Fibroblast of mammary gland (primary cell): ENCODE data around the gene SLC15A3.

Experiments used
- DNase-seq: peaks from one replicate; pipeline ENCODE4 v3.0.0-alpha.2; 2010; ENCODE audit warnings: low read depth
- H3K4me3 ChIP-seq: 2 replicates; pipeline ENCODE4 v1.5.1; 2011; ENCODE audit warnings: low read depth, mild to moderate bottlenecking, low read length, moderate library complexity; ENCODE audit not compliant: control insufficient read depth
- CTCF ChIP-seq: conservative IDR thresholded peaks from 2 replicates; pipeline ENCODE4 v1.5.1; 2011; ENCODE audit warnings: low read depth, low read length, inconsistent platforms; ENCODE audit not compliant: control insufficient read depth, insufficient read depth

Gene SLC15A3

GRCh38 chr11:60942970-60943565, 8.9 kb downstream of the SLC15A3 start:
- no peak for TF ChIP-seq CTCF
- no peak overlapping the region for H3K4me3 ChIP-seq
- no peak for DNase-seq

DNA sequence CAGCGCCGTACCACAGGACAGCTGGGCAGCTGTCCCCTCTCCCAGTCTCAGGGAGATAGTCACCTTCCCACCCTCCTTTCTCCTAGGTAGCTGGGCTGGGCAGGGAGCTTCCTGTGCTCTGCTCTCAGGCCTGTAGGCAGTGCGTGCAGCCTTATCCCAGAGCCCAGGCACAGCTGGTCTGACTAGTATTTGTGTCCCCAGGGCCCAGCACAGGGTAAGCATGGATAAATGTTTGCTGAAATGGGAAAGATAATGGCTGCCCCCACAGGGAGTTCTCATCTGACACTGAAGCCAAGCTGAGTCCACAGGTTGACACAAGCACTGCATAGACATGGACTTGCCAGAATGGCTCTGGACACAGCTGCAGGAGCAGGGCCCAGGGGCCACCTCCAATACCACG, 9.8 kb downstream of the SLC15A3 start:
- no peak overlapping the region for H3K4me3 ChIP-seq
- DNase-seq: no peak
- TF ChIP-seq CTCF: no peak

DNA sequence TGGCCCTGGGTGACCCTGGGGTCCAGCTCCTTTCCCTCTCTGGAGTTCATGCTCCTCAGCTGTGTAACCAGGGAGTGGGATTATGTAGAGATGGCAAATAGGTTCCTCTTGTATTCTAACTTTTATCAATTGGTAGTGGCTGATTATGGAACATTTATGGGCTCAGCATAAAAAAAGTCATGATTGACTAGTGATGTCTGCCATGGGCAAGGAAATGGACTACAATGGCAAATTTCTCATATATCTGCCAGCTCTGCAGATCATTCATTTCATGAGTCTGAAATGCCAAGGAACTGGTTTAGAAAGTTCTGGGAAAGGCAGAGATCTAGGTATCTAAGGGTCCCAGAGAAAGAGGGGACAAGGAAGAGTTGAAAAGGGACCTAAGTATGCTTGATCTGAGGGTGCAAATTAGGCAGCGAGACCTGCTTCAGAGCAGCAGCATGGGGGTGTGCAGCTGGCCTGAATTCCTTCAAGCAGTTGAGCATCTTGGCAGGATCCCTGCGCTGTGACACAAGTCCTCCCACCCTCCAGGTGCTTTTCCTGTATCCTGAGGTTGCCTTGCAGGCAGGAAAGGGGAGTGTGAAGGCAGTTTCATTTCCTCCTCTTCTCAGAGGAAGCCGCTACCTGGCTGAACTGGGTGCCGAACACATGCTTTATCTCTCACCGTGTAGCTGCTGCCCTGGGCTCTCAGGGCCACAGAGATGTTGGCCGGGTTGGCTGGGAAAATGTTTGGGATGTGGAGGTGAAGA, 10.4 kb downstream of the SLC15A3 start:
- no peak for DNase-seq
- no peak for TF ChIP-seq CTCF
- no peak overlapping the region for H3K4me3 ChIP-seq

DNA sequence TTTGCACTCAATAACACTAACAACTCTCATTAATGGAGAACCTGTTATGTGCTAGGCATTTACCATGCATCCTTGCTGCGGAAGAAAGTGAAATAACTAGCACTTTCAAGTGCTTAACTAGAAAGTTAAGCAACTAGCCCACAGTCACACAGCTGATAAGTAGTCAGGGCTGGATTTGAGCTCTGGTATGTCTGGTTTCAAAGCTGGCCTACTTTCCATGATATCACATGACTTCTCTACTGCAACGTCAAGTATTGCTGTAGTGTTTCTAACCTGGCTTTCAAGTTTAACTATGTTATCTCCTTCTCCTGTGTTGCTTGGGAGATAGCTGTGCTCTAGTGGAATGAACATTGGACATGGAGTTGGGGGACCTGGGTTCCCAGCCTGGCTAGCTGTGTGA, 12.1 kb downstream of the SLC15A3 start:
- no peak overlapping the region for H3K4me3 ChIP-seq
- DNase-seq: no peak
- TF ChIP-seq CTCF: no peak

- TF ChIP-seq CTCF: no peak
- H3K4me3 ChIP-seq: no peak overlapping the region
- DNase-seq: no peak
Observed at GRCh38 chr11:60939301-60939700, 12.7 kb downstream of the SLC15A3 start.

DNA sequence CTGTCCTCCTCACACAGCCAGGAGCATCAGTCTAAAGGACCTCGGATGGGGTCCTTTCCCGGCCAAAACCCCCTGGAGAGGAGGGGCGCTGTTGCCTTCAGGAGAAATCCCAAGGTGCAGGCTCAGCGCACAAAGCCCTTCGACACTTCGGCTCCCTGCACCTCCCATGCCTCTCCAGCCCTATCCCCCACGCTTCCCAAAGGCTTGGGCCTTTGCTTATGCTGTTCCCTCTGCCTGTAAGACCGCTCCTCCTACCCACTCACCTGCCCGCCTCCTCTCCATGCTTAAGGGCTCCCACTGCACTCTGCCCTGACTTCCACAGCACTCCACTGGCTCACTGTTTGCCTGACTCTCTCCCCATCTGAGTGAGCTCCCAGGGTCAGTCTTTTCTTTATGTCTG, 13.5 kb downstream of the SLC15A3 start:
- no peak for DNase-seq
- TF ChIP-seq CTCF: no peak

More for the DNA sequence above, 13.5 kb downstream of the SLC15A3 start:
- no peak overlapping the region for H3K4me3 ChIP-seq
